ENCODE results near the gene UBE2D2. TPM values are rescaled to one million over a fixed set of nuclear protein-coding genes. Genes with fewer than 3 reads are reported as not detected.

UBE2D2 gene
- total RNA-seq, 1 donor from 2014 or later: 152 TPM

GRCh38 chr5:139653616-139654015, 92.5 kb downstream of the UBE2D2 start:
- peak overlapping the region; percentile 85 for H3K27ac Mint-ChIP-seq
- DNase-seq (no peak), ATAC-seq (ENCODE audit: low read depth) (no peak)
- H3K4me1 Mint-ChIP-seq: peaks cover 83% of the 10 kb centered on the region
- ChIA-PET CTCF (interaction anchor here (0.6 to 9.8 kb wide), 4 partner anchors 10 to 37 kb away, joined by 3 to 169 read pairs (median 8); no protein-coding TSS in a partner anchor), POLR2A (interaction anchor here (0.6 to 16.5 kb wide), 5 partner anchors 12 to 491 kb away, joined by 3 to 772 read pairs (median 10); no protein-coding TSS in a partner anchor)
- TF ChIP-seq CTCF (IDR thresholded peaks at IDR 0.05): no peak
- peaks cover 19% of the 10 kb centered on the region for H3K36me3 Mint-ChIP-seq (ENCODE audit: low read depth)
- no peaks in the 10 kb centered on the region for H3K27me3 Mint-ChIP-seq
- H3K9me3 Mint-ChIP-seq: no peaks in the 10 kb centered on the region
- H3K4me3 Mint-ChIP-seq: peak overlapping the region; percentile 98
- intact Hi-C loops (cut with micrococcal nuclease): loop anchor here (1.0 to 2.0 kb wide), 3 partner anchors 8 to 93 kb away; no protein-coding TSS in a partner anchor

DNA sequence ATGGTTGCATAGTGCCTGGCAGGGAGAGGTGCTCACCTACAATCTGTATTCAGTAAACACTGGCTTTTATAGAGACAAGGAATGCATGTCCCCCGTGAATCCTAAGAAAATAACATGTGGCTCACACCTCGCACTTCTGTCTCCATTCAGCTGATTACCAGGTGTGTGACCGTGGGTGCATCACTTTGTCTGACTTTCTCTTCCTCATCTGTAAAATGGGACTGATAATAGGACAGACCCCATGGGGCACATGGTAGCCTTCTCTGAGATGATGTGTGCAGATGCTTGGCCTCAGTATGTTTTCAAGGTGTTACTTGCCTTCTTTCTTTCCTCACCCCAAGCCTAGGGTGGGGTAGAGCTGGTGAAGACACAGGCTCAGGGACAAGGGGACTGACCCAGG, 93.3 kb downstream of the UBE2D2 start:
- Mint-ChIP-seq H3K9me3 (no peaks in the 10 kb centered on the region), H3K27ac (peak overlapping the region; percentile 85), H3K27me3 (no peaks in the 10 kb centered on the region), H3K36me3 (ENCODE audit: low read depth) (peaks cover 17% of the 10 kb centered on the region), H3K4me3 (peak overlapping the region; percentile 53), H3K4me1 (peaks cover 92% of the 10 kb centered on the region)
- intact Hi-C loops (cut with micrococcal nuclease): loop anchor here (1.0 kb wide), 1 partner anchor 16 kb away; no protein-coding TSS in a partner anchor
- TF ChIP-seq CTCF (IDR thresholded peaks at IDR 0.05): no peak
- POLR2A ChIA-PET: interaction anchor here (1.0 to 16.5 kb wide), 5 partner anchors 11 to 57 kb away, joined by 3 to 772 read pairs (median 10); no protein-coding TSS in a partner anchor
- no peak for DNase-seq
- CTCF ChIA-PET: interaction anchor here (1.0 to 9.8 kb wide), 5 partner anchors 13 to 111 kb away, joined by 4 to 169 read pairs (median 8); no protein-coding TSS in a partner anchor
- no peak for ATAC-seq (ENCODE audit: low read depth)

DNA sequence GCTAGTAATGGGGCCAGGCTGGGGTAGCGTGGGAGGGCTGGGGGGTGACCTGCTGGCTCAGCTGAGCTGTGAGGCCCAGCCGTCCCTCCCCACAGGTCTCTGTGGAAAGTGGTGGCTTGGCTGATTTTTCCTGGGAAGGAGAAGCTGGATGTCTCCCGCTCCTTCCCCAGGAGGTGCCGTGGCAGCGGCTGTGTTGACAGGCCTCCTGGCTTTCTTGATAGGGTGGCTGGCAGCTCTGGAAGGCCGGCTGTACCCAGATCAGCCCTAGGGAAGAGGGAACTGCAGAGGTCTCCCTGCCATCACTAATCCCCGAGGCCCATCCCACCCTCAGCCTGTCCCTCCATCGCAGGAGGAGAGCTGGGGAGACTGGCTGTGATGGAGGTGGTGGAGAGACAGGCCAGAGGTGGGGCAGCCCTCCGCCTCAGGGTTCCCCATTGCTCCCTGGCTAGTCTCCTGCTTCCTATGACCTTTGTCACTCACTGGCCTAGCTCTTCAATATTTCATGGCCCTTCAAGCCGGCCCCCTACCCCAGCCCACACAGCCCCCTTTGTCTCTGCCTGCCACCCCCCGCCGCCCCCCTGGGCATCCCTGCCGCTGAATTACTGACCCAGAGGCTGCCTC, 93.8 kb downstream of the UBE2D2 start:
- peak overlapping the region; percentile 85 for H3K27ac Mint-ChIP-seq
- no peaks in the 10 kb centered on the region for H3K9me3 Mint-ChIP-seq
- intact Hi-C loops (cut with micrococcal nuclease): loop anchor here (1.0 kb wide), 1 partner anchor 15 kb away; no protein-coding TSS in a partner anchor

GRCh38 chr5:139655727-139656271, 94.7 kb downstream of the UBE2D2 start:
- peaks cover 94% of the 10 kb centered on the region for H3K4me1 Mint-ChIP-seq
- TF ChIP-seq CTCF (IDR thresholded peaks at IDR 0.05): no peak
- intact Hi-C loops (cut with micrococcal nuclease): no loop called here
- H3K27me3 Mint-ChIP-seq: no peaks in the 10 kb centered on the region
- peak overlapping the region; percentile 85 for H3K27ac Mint-ChIP-seq
- ChIA-PET CTCF (interaction anchor here (1.1 to 9.8 kb wide), 3 partner anchors 9 to 21 kb away, joined by 3 to 169 read pairs (median 4); no protein-coding TSS in a partner anchor), POLR2A (interaction anchor here (11.7 to 16.5 kb wide), 2 partner anchors 10 to 20 kb away, joined by 676 to 772 read pairs; no protein-coding TSS in a partner anchor)
- H3K9me3 Mint-ChIP-seq: no peaks in the 10 kb centered on the region
- H3K4me3 Mint-ChIP-seq: peak overlapping the region; percentile 56
- DNase-seq (no peak), ATAC-seq (ENCODE audit: low read depth) (no peak)
- H3K36me3 Mint-ChIP-seq (ENCODE audit: low read depth): peaks cover 10% of the 10 kb centered on the region

More for the DNA sequence above, 93.8 kb downstream of the UBE2D2 start:
- ATAC-seq (ENCODE audit: low read depth): no peak
- DNase-seq: no peak
- peak overlapping the region; percentile 53 for H3K4me3 Mint-ChIP-seq
- H3K27me3 Mint-ChIP-seq: no peaks in the 10 kb centered on the region
- H3K36me3 Mint-ChIP-seq (ENCODE audit: low read depth): peaks cover 12% of the 10 kb centered on the region
- no peak for TF ChIP-seq CTCF (IDR thresholded peaks at IDR 0.05)
- peaks cover 92% of the 10 kb centered on the region for H3K4me1 Mint-ChIP-seq
- POLR2A ChIA-PET: interaction anchor here (1.0 to 16.5 kb wide), 5 partner anchors 11 to 56 kb away, joined by 3 to 772 read pairs (median 10); no protein-coding TSS in a partner anchor
- CTCF ChIA-PET: interaction anchor here (1.0 to 9.8 kb wide), 5 partner anchors 10 to 110 kb away, joined by 3 to 169 read pairs (median 4); no protein-coding TSS in a partner anchor

Measured in activated B cell treated with CpG ODN at 0.5 μM for 24 hours (primary cell).